GM10248 (cell line): ENCODE results near the gene NFS1.

ENCODE experiments used
- CTCF ChIA-PET: fragments of 300-600 bp; sonication (Branson Sonifier 250); formaldehyde crosslinking; extraction: SDS; loops from one replicate; lab custom pipeline; 2021; ENCODE audit warnings: antibody characterized with exemption; lab: Yijun Ruan, JAX
- POLR2A ChIA-PET: fragments of 350-650 bp; sonication (Branson Sonifier 250); formaldehyde crosslinking; extraction: SDS; loops from one replicate; lab custom pipeline; 2020; ENCODE audit warnings: antibody characterized with exemption; lab: Yijun Ruan, JAX
- DNase-seq: peaks from one replicate; pipeline ENCODE4 v3.0.0; 2012; ENCODE audit errors: extremely low spot score
- TF ChIP-seq, protein P1 (sequence below): IDR thresholded peaks from 2 replicates; pipeline ENCODE4 v1.5.1; 2012; ENCODE audit warnings: mild to moderate bottlenecking, low read depth; ENCODE audit errors: extremely low read depth, missing control alignments, control extremely low read depth

Gene NFS1

DNA sequence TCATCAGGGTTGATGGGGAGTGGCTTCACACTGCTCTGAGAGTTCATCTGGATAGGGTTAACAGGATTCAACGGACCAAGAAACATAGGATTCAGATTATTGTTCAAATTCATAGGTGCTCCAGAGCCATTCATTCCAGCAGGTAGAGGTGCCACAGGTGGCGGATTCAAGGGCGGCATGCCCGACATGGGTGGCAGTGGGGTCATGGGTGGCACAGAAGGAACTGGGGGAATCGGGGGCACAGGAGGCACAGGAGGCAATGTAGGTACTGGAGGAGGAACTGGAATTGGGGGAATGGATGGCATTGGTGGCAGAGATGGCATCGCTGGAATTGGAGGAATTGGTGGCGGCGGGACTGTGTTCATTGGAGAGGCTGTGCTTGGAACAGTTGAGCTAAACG lies 44.7 kb downstream of the NFS1 start:
- CTCF ChIA-PET = interaction anchor here (1.4 to 2.8 kb wide), 2 partner anchors 14 to 23 kb away, joined by 3 to 7 read pairs; no protein-coding TSS in a partner anchor
- no peak for DNase-seq
- TF ChIP-seq, protein P1, sequence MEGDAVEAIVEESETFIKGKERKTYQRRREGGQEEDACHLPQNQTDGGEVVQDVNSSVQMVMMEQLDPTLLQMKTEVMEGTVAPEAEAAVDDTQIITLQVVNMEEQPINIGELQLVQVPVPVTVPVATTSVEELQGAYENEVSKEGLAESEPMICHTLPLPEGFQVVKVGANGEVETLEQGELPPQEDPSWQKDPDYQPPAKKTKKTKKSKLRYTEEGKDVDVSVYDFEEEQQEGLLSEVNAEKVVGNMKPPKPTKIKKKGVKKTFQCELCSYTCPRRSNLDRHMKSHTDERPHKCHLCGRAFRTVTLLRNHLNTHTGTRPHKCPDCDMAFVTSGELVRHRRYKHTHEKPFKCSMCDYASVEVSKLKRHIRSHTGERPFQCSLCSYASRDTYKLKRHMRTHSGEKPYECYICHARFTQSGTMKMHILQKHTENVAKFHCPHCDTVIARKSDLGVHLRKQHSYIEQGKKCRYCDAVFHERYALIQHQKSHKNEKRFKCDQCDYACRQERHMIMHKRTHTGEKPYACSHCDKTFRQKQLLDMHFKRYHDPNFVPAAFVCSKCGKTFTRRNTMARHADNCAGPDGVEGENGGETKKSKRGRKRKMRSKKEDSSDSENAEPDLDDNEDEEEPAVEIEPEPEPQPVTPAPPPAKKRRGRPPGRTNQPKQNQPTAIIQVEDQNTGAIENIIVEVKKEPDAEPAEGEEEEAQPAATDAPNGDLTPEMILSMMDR = no peak
- POLR2A ChIA-PET = no interaction called here

DNA sequence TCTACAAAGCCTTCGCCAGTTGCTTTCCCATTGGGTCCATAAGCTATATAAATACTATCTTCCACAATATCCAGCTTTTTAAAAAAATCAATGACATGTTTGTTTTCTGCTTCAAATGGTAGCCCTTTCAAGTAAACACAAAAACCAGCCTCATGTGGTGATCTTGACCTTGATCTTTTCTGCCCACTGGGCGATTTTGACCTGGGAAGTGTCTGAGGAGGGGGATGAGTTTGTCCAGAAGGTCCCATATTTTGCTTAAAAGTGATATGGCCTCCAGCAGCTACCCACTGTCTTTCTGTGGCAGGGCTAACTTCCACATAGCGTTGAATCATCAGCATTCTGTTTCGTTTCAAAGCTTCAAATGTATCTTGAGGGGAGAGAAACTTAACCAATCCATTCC lies 45.3 kb downstream of the NFS1 start:
- DNase-seq = no peak
- CTCF ChIA-PET = interaction anchor here (1.4 to 2.8 kb wide), 2 partner anchors 13 to 23 kb away, joined by 3 to 7 read pairs; no protein-coding TSS in a partner anchor
- TF ChIP-seq, protein P1 = no peak
- POLR2A ChIA-PET = no interaction called here

DNA sequence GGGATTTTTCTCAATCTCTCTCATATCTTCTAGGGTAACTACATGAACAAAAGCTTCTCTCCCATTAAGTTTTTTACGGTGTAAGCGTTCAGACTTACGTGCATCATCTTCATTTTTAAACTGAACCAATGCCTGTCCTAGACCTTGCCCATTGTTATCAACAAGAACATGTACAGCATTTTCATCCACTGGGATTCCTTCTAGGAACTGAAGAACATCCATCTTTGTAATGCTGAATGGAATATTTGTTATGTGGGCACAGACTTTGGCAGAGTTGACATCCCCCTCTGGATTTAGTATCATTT lies 45.8 kb downstream of the NFS1 start:
- CTCF ChIA-PET = interaction anchor here (1.4 to 2.8 kb wide), 2 partner anchors 13 to 22 kb away, joined by 3 to 7 read pairs; no protein-coding TSS in a partner anchor
- DNase-seq = no peak
- TF ChIP-seq, protein P1 = no peak
- POLR2A ChIA-PET = no interaction called here

DNA sequence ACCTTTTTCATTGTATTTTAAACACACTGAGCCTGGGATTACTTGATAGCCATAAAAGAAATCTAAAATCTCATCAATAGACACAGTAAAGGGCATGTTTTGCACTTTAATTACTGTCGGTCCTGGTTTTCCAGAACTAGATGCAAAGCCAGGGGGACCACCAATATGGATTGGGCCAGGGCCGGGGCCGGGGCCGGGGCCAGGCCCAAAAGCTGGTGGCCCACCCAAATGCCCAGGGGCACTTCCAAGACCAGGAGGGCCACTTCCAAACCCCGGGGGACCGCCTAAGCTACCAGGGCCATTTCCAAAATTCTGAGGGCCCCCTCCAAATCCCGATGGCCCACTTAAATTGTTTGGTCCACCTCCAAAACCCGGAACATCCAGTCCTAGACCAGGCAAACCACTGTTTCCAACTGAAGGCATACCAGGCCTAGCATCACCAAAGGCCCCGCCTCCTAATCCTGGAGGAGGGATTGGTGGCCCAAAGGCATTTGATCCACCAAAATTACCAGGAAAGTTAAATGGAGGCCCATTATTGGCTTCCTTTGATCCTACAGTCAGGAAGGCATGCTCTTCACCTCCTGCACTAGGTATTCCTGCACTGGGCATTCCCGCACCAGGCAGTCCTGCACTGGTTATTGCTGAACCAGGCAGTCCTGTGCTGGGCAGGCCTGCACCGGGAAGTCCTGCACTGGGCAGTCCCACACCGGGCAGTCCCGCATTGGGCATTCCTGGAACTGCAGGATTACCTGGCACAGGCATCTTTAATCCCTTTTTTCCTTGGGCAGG lies 46.3 kb downstream of the NFS1 start:
- no peak for DNase-seq
- CTCF ChIA-PET = interaction anchor here (1.2 to 2.8 kb wide), 4 partner anchors 12 to 189 kb away, joined by 3 to 7 read pairs (median 4); no protein-coding TSS in a partner anchor
- TF ChIP-seq, protein P1 = no peak
- POLR2A ChIA-PET = no interaction called here

DNA sequence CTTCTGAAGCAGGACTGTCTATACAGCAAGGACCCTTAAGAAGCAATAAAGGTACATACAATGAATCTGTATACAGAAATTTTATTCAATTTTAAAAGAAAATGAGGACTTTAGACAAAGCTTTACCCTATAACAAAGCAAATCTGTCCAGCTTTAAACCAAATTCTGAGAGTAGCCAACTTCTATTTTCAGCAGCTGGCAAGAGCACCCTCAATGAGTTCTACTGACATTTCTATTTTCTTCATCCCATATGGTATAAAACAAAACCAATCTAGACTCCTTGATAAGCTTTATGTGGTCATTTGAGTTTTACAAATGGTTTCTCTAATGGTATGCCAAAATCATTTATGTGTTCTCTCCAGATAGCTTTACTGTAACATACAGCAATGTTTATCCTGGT lies 47.2 kb downstream of the NFS1 start:
- ChIA-PET POLR2A (interaction anchor here (0.6 kb wide), 1 partner anchor 1049 kb away, joined by 5 read pairs; no protein-coding TSS in a partner anchor), CTCF (interaction anchor here (1.2 to 2.8 kb wide), 3 partner anchors 21 to 188 kb away, joined by 3 to 7 read pairs (median 4); no protein-coding TSS in a partner anchor)
- no peak for DNase-seq
- TF ChIP-seq, protein P1 = no peak

DNA sequence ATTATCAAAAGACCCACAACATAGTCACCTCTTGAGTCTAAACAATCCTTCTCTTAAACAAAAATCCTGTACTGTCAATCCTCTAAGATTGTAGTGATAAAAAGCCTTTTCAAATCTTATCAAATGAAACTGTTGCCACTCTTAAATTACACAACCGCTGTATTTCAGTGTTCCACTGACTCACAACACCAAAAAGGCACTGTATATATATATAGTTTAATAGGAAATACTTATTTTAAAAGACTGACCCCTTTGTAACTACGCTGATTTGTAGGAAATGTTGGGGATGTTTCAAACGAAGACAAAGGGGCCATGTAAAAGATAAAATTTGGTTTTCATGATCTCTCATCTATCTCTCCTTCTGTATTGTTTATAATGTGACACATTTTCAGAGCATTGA lies 48.5 kb downstream of the NFS1 start:
- ChIA-PET POLR2A (no interaction called here), CTCF (interaction anchor here (2.7 kb wide), 1 partner anchor 31 kb away, joined by 5 read pairs; no protein-coding TSS in a partner anchor)
- TF ChIP-seq, protein P1 = no peak
- no peak for DNase-seq
